Karpas-422 (cell line): Measurements from ENCODE around the gene ATG4C. TPM values are rescaled to one million over a fixed set of nuclear protein-coding genes. Genes with fewer than 3 reads are reported as not detected.
"Not testable (repeated sequence)": the region's sequence is repeated elsewhere in the genome, so short reads cannot be mapped to it uniquely, and the experiment has no call there.

ENCODE experiments used
- DNase-seq: peaks from one replicate; pipeline ENCODE4 v3.0.0-alpha.2; 2015
- H2AFZ ChIP-seq: fragments of 200-600 bp; sonication (generic); 2 replicates; pipeline ENCODE4 v1.6.1; 2014; ENCODE audit warnings: antibody characterized with exemption, low read length, mixed read lengths
- H3K27ac ChIP-seq: fragments of 200-600 bp; sonication (generic); 2 replicates; pipeline ENCODE4 v1.5.1; 2014; ENCODE audit warnings: mild to moderate bottlenecking, low read length, moderate library complexity
- H3K27me3 ChIP-seq: fragments of 200-600 bp; sonication (generic); 2 replicates; pipeline ENCODE4 v1.6.1; 2014; ENCODE audit warnings: low read length, mixed read lengths
- H3K36me3 ChIP-seq: fragments of 200-600 bp; sonication (generic); 2 replicates; pipeline ENCODE4 v1.6.1; 2014; ENCODE audit warnings: low read length, mixed read lengths; ENCODE audit not compliant: insufficient read depth
- H3K4me1 ChIP-seq: fragments of 200-600 bp; sonication (generic); 2 replicates; pipeline ENCODE4 v1.6.1; 2014; ENCODE audit warnings: mild to moderate bottlenecking, low read length, mixed read lengths
- H3K4me2 ChIP-seq: fragments of 200-600 bp; sonication (generic); 2 replicates; pipeline ENCODE4 v1.6.1; 2014; ENCODE audit warnings: low read length, low read depth, mild to moderate bottlenecking; ENCODE audit not compliant: poor library complexity, severe bottlenecking
- H3K4me3 ChIP-seq: fragments of 200-600 bp; sonication (generic); 2 replicates; pipeline ENCODE4 v1.5.1; 2014; ENCODE audit warnings: mild to moderate bottlenecking, antibody characterized with exemption, low read length, mixed read lengths
- H3K79me2 ChIP-seq: fragments of 200-600 bp; sonication (generic); 2 replicates; pipeline ENCODE4 v1.6.1; 2014; ENCODE audit warnings: mild to moderate bottlenecking, low read length, mixed read lengths
- H3K9ac ChIP-seq: fragments of 200-600 bp; sonication (generic); 2 replicates; pipeline ENCODE4 v1.6.0; 2014; ENCODE audit warnings: low read length
- H3K9me2 ChIP-seq: fragments of 200-600 bp; sonication (generic), shearing (Covaris generic); replicated peaks from 2 replicates; pipeline ENCODE4 v1.6.0; 2014; ENCODE audit warnings: mild to moderate bottlenecking, low read length, moderate library complexity; ENCODE audit not compliant: insufficient read depth
- H3K9me3 ChIP-seq: fragments of 300-700, 200-600 bp; sonication (generic); 2 replicates; pipeline ENCODE4 v1.6.1; 2014; ENCODE audit warnings: low read length, mixed read lengths
- H4K20me1 ChIP-seq: fragments of 200-600 bp; sonication (generic); 2 replicates; pipeline ENCODE4 v1.6.1; 2014; ENCODE audit warnings: mild to moderate bottlenecking, antibody characterized with exemption, low read length, low read depth; ENCODE audit not compliant: insufficient read depth
- total RNA-seq: library from RNA; depleted of rRNA; stranded (reverse); fragments of >200 nt; shearing (Covaris generic); gene quantifications from 2 replicates; pipeline ENCODE4 v1.2.3, GENCODE V29; 2014; ENCODE audit warnings: low replicate concordance

Gene ATG4C
- total RNA-seq, 1 experiment from 2014 or later, result 18.6 TPM

DNA sequence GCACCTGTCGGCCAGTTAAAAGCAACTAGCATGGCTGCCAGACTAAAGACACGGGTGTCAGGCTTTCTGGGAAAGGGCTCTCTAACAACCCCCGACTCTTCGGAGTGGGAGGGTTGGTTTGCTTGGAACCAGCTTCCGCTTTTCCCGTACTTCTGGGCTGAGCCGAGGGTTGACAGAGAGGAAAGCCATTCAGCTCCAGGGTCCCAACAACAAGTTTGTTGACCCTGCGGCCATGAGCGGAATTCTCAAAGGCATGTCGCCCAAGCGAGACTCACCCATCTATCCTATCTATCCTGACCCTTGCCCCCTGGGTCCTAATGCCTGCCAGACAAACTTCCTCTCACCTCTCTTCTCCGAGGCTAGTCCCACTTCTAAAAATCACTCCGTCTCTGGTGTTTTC lies 29.0 kb upstream of the ATG4C start:
- not testable (repeated sequence) for H3K9me3 ChIP-seq, H3K27me3 ChIP-seq, H3K4me2 ChIP-seq, H3K9me2 ChIP-seq, H3K4me1 ChIP-seq, H4K20me1 ChIP-seq, DNase-seq, H3K27ac ChIP-seq, H3K9ac ChIP-seq, H3K36me3 ChIP-seq, H2AFZ ChIP-seq, H3K79me2 ChIP-seq, H3K4me3 ChIP-seq

DNA sequence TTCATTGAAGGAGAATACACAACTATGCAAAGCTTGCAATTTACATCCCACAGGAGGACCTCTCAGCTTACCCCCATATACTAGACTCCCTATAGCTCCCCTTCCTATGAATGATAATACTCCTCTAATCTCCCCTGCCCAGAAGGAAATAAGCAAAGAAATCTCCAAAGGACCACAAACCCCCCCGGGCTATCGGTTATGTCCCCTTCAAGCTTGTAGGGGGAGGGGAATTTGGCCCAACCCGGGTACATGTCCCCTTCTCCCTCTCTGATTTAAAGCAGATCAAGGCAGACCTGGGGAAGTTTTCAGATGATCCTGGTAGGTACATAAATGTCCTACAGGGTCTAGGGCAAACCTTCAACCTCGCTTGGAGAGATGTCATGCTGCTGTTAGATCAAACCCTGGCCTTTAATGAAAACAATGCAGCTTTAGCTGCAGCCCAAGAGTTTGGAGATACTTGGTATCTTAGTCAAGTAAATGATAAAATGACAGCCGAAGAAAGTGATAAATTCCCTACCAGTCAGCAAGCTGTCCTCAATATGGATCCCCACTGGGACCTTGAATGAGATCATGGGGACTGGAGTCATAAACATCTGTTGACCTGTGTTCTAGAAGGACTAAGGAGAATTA lies 27.6 kb upstream of the ATG4C start:
- not testable (repeated sequence) for H3K4me3 ChIP-seq, DNase-seq, H3K9me2 ChIP-seq, H2AFZ ChIP-seq, H3K4me2 ChIP-seq, H3K27ac ChIP-seq, H3K27me3 ChIP-seq, H3K36me3 ChIP-seq, H3K9ac ChIP-seq, H3K4me1 ChIP-seq, H3K9me3 ChIP-seq, H3K79me2 ChIP-seq, H4K20me1 ChIP-seq

DNA sequence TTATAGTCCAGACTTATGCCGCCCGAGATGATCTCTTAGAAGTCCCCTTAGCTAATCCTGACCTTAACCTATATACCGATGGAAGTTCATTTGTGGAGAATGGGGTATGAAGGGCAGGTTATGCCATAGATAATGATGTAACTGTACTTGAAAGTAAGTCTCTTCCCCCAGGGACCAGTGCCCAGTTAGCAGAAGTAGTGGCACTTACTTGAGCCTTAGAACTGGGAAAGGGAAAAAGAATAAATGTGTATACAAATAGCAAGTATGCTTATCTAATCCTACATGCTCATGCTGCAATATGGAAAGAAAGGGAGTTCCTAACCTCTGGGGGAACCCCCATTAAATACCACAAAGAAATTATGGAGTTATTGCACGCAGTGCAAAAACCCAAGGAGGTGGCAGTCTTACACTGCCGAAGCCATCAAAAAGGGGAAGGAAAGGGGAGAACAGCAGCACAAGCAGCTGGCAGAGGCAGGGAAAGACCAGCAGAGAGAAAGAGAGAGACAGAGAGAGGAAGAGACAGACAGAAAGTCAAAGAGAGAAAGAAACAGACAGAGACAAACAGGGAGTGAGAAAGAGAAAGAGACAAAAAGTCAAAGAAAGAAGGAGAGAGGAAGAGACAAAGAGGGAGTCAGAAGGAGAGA lies 24.6 kb upstream of the ATG4C start:
- H3K4me1 ChIP-seq, H3K9ac ChIP-seq, H3K79me2 ChIP-seq, H3K9me2 ChIP-seq, DNase-seq, H3K4me2 ChIP-seq, H2AFZ ChIP-seq, H4K20me1 ChIP-seq, H3K27ac ChIP-seq, H3K27me3 ChIP-seq, H3K9me3 ChIP-seq, H3K36me3 ChIP-seq, H3K4me3 ChIP-seq: not testable (repeated sequence)

DNA sequence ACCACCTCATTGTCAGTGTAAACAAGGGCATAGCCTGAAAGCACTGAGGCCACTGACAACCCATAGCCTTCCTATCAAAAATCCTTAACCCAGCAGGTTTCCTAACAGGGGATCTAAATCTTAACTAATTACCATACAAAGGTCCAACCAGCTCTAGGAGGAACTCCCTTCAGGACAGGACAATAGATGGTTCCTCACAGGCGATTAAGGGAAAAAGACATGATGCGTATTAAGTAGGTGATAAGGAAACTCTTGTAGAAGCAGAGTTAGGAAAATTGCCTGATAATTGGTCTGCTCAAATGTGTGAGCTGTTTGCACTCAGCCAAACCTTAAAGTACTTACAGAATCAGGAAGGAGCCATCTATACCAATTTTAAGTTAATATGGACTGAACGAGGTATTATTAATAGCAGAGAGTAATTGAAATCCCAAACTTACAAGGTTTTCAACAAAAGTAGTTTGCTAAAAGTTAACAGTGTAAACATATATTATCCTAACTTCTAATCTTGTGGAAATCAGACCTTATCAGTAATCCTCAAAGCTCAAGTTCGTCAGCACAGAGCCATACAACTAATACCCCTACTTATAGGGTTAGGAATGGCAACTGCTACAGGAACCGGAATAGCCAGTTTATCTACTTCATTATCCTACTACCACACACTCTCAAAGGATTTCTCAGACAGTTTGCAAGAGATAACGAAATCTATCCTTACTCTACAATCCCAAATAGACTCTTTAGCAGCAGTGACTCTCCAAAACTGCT lies 23.7 kb upstream of the ATG4C start:
- H3K4me1 ChIP-seq, H3K79me2 ChIP-seq, H3K36me3 ChIP-seq, H4K20me1 ChIP-seq, H3K9ac ChIP-seq, H3K9me2 ChIP-seq, H3K4me2 ChIP-seq, H2AFZ ChIP-seq, H3K27ac ChIP-seq, DNase-seq, H3K9me3 ChIP-seq, H3K4me3 ChIP-seq, H3K27me3 ChIP-seq: not testable (repeated sequence)

- not testable (repeated sequence) for DNase-seq
These were observed 22.6 kb upstream of the ATG4C start for GRCh38 chr1:62761223-62761870.

DNA sequence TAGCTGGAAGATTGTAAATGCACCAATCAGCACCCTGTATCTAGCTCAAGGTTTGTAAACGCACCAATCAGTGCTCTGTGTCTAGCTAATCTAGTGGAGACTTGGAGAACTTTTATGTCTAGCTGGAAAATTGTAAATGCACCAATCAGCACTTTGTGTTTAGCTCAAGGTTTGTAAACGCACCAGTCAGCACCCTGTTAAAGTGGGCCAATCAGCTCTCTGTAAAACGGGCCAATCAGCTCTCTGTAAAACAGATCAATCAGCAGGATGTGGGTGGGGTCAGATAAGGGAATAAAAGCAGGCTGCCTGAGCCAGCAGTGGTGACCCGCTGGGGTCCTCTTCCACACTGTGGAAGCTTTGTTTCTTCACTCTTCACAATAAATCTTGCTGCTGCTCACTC lies 21.9 kb upstream of the ATG4C start:
- not testable (repeated sequence) for H3K4me1 ChIP-seq, H3K4me3 ChIP-seq, H3K9ac ChIP-seq, H2AFZ ChIP-seq, H3K9me3 ChIP-seq, H3K4me2 ChIP-seq, H3K79me2 ChIP-seq, DNase-seq, H3K9me2 ChIP-seq, H3K27me3 ChIP-seq, H3K36me3 ChIP-seq, H3K27ac ChIP-seq, H4K20me1 ChIP-seq

More at GRCh38 chr1:62761223-62761870, 22.6 kb upstream of the ATG4C start:
- H3K4me1 ChIP-seq, H3K9me2 ChIP-seq, H3K4me2 ChIP-seq, H3K9ac ChIP-seq, H3K36me3 ChIP-seq, H3K27me3 ChIP-seq, H4K20me1 ChIP-seq, H3K27ac ChIP-seq, H3K9me3 ChIP-seq, H3K4me3 ChIP-seq, H2AFZ ChIP-seq, H3K79me2 ChIP-seq: not testable (repeated sequence)

- no peaks in the 10 kb centered on the region for H3K36me3 ChIP-seq
- H3K27ac ChIP-seq, result no peak overlapping the region
- no peaks in the 10 kb centered on the region for H3K9me2 ChIP-seq
- no peaks in the 10 kb centered on the region for H3K4me1 ChIP-seq
- no peak overlapping the region for H3K4me3 ChIP-seq
- H3K79me2 ChIP-seq, result no peaks in the 10 kb centered on the region
- H2AFZ ChIP-seq, result no peak overlapping the region
- no peaks in the 10 kb centered on the region for H3K9me3 ChIP-seq
- H4K20me1 ChIP-seq, result no peaks in the 10 kb centered on the region
- H3K27me3 ChIP-seq, result no peaks in the 10 kb centered on the region
- H3K9ac ChIP-seq, result no peak overlapping the region
- no peak overlapping the region for H3K4me2 ChIP-seq
- no peak for DNase-seq
These were observed 18.0 kb upstream of the ATG4C start for GRCh38 chr1:62765981-62766380.

GRCh38 chr1:62768551-62768950 lies 15.4 kb upstream of the ATG4C start:
- not testable (repeated sequence) for H3K27me3 ChIP-seq, H3K9me3 ChIP-seq, DNase-seq, H3K4me1 ChIP-seq, H4K20me1 ChIP-seq, H3K36me3 ChIP-seq, H3K27ac ChIP-seq, H2AFZ ChIP-seq, H3K79me2 ChIP-seq, H3K4me2 ChIP-seq, H3K9ac ChIP-seq, H3K4me3 ChIP-seq, H3K9me2 ChIP-seq
